B cell (primary cell): ENCODE results near the gene KDM5A.

Source experiments
- CTCF ChIP-seq: fragments of 200-600 bp; IDR thresholded peaks from one replicate; pipeline ENCODE4 v1.8.0; 2022; ENCODE audit warnings: antibody characterized with exemption, mild to moderate bottlenecking
- EZH2 ChIP-seq: IDR thresholded peaks from 2 replicates; pipeline ENCODE4 v1.6.1; 2012; ENCODE audit warnings: borderline replicate concordance, low read depth, mild to moderate bottlenecking, moderate library complexity, low read length; ENCODE audit not compliant: insufficient read depth, poor library complexity, severe bottlenecking

DNA sequence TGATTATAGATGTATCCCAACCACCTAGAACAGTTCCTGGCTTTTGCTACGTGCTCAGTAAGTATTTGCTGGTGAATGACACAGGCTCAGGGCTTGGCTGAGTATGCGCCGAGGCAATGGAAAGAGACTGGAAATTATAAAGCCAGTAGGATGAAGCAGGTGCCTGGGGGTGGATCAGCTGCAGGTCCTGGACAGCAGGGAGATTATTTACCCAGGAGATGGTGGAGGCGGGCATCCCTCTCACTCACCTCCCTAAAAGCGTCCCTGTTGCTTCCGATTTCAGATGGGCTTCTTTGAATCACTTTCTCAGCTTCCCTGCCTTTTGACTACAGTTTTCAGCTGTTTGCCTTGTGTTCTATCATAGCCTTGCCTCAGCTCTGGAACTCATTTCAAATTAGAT is 132.9 kb downstream of the KDM5A start:
- TF ChIP-seq CTCF (no peak), EZH2 (no peak)
